H9 (cell line): Measurements from ENCODE around the gene UBFD1. TPM values are rescaled to one million over a fixed set of nuclear protein-coding genes. Genes with fewer than 3 reads are reported as not detected.

ENCODE experiments used
- DNase-seq: peaks from one replicate; pipeline ENCODE4 v3.0.0-alpha.2; 2017
- H2AFZ ChIP-seq: one replicate; pipeline ENCODE4 v1.6.1; 2013; ENCODE audit warnings: mild to moderate bottlenecking, low read length, control low read depth, moderate library complexity
- H2AK5ac ChIP-seq: 2 replicates; pipeline ENCODE4 v1.6.1; 2013; ENCODE audit warnings: low read length, control low read depth, mixed read lengths; ENCODE audit not compliant: insufficient read length
- H2BK120ac ChIP-seq: one replicate; pipeline ENCODE4 v1.6.1; 2013; ENCODE audit warnings: low read depth, mild to moderate bottlenecking, low read length, control low read depth, inconsistent platforms; ENCODE audit not compliant: poor library complexity, severe bottlenecking
- H2BK12ac ChIP-seq: 2 replicates; pipeline ENCODE4 v1.6.1; 2013; ENCODE audit warnings: low read length, control low read depth, mixed read lengths, low read depth; ENCODE audit not compliant: insufficient read length
- H2BK15ac ChIP-seq: 2 replicates; pipeline ENCODE4 v1.6.1; 2013; ENCODE audit warnings: low read depth, low read length, control low read depth
- H2BK20ac ChIP-seq: one replicate; pipeline ENCODE4 v1.6.1; 2013; ENCODE audit warnings: low read depth, mild to moderate bottlenecking, low read length, control low read depth, inconsistent platforms; ENCODE audit not compliant: poor library complexity, severe bottlenecking
- H2BK5ac ChIP-seq: 2 replicates; pipeline ENCODE4 v1.6.1; 2013; ENCODE audit warnings: low read length, control low read depth, mixed read lengths; ENCODE audit not compliant: insufficient read length
- H3K14ac ChIP-seq: 2 replicates; pipeline ENCODE4 v1.6.1; 2013; ENCODE audit warnings: low read length, control low read depth; ENCODE audit not compliant: insufficient read depth
- H3K18ac ChIP-seq: 2 replicates; pipeline ENCODE4 v1.6.1; 2013; ENCODE audit warnings: low read depth, mild to moderate bottlenecking, mixed read lengths, low read length, control low read depth; ENCODE audit not compliant: insufficient read length
- H3K23ac ChIP-seq: 2 replicates; pipeline ENCODE4 v1.6.1; 2013; ENCODE audit warnings: low read length, control low read depth, mixed read lengths, low read depth; ENCODE audit not compliant: insufficient read length
- H3K23me2 ChIP-seq: 2 replicates; pipeline ENCODE4 v1.6.1; 2013; ENCODE audit warnings: low read depth, mild to moderate bottlenecking, mixed read lengths, low read length, control low read depth; ENCODE audit not compliant: insufficient read length, poor library complexity, severe bottlenecking
- H3K27ac ChIP-seq: 2 replicates; pipeline ENCODE4 v1.5.1; 2013; ENCODE audit warnings: low read length, control low read depth, mixed read lengths, low read depth; ENCODE audit not compliant: insufficient read length
- H3K27me3 ChIP-seq: 2 replicates; pipeline ENCODE4 v1.6.1; 2013; ENCODE audit warnings: low read length, control low read depth, inconsistent platforms; ENCODE audit not compliant: insufficient read depth
- H3K4ac ChIP-seq: 2 replicates; pipeline ENCODE4 v1.6.1; 2013; ENCODE audit warnings: low read depth, mild to moderate bottlenecking, control low read depth, inconsistent platforms, low read length, moderate library complexity
- H3K4me1 ChIP-seq: 2 replicates; pipeline ENCODE4 v1.6.1; 2013; ENCODE audit warnings: low read length, control low read depth, inconsistent platforms; ENCODE audit not compliant: insufficient read depth
- H3K4me2 ChIP-seq: 2 replicates; pipeline ENCODE4 v1.6.1; 2013; ENCODE audit warnings: low read length, control low read depth, mixed read lengths; ENCODE audit not compliant: insufficient read length, insufficient read depth
- H3K56ac ChIP-seq: 2 replicates; pipeline ENCODE4 v1.6.1; 2013; ENCODE audit warnings: low read depth, mild to moderate bottlenecking, mixed read lengths, low read length, control low read depth; ENCODE audit not compliant: insufficient read length
- H3K79me1 ChIP-seq: 2 replicates; pipeline ENCODE4 v1.6.1; 2013; ENCODE audit warnings: low read depth, mild to moderate bottlenecking, moderate library complexity, low read length, control low read depth, inconsistent platforms; ENCODE audit not compliant: insufficient read depth, poor library complexity, severe bottlenecking
- H3K79me2 ChIP-seq: 2 replicates; pipeline ENCODE4 v1.6.1; 2013; ENCODE audit warnings: low read length, control low read depth, inconsistent platforms; ENCODE audit not compliant: insufficient read depth
- H3K9ac ChIP-seq: 2 replicates; pipeline ENCODE4 v1.6.1; 2013; ENCODE audit warnings: low read length, control low read depth, mixed read lengths; ENCODE audit not compliant: insufficient read length; ENCODE audit errors: extremely low read depth
- H3K9me3 ChIP-seq: one replicate; pipeline ENCODE4 v1.6.1; 2013; ENCODE audit warnings: low read depth, low read length, inconsistent platforms; ENCODE audit not compliant: control insufficient read depth
- H3T11ph ChIP-seq: one replicate; pipeline ENCODE4 v1.6.1; 2013; ENCODE audit warnings: mild to moderate bottlenecking, low read length, control low read depth, inconsistent platforms
- H4K20me1 ChIP-seq: one replicate; pipeline ENCODE4 v1.6.1; 2013; ENCODE audit not compliant: control insufficient read depth, insufficient read length, insufficient read depth
- H4K5ac ChIP-seq: 2 replicates; pipeline ENCODE4 v1.6.1; 2013; ENCODE audit warnings: low read depth, mild to moderate bottlenecking, mixed read lengths, low read length, control low read depth; ENCODE audit not compliant: insufficient read length
- H4K8ac ChIP-seq: replicated peaks from 2 replicates; pipeline ENCODE4 v1.6.1; 2013; ENCODE audit warnings: low read length, control low read depth, mixed read lengths, low read depth; ENCODE audit not compliant: insufficient read length
- H4K91ac ChIP-seq: 2 replicates; pipeline ENCODE4 v1.6.1; 2013; ENCODE audit warnings: low read depth, mild to moderate bottlenecking, moderate library complexity, mixed read lengths, low read length, control low read depth; ENCODE audit not compliant: insufficient read length
- H3K27ac Mint-ChIP-seq, 3 experiments: 2 replicates in 2 of 3; 3 replicates in 1 of 3; pipeline ENCODE4 v1.8.0; 2020 to 2021; ENCODE audit warnings: mixed read lengths in 3 of 3, mild to moderate bottlenecking in 1 of 3, moderate library complexity in 1 of 3
- H3K27me3 Mint-ChIP-seq: 2 replicates; pipeline ENCODE4 v1.8.0; 2021; ENCODE audit warnings: low read depth, mild to moderate bottlenecking, moderate library complexity, mixed read lengths
- H3K36me3 Mint-ChIP-seq, 3 experiments: 2 replicates in 2 of 3; 3 replicates in 1 of 3; pipeline ENCODE4 v1.8.0; 2020 to 2021; ENCODE audit warnings: low read depth in 3 of 3, mixed read lengths in 3 of 3; ENCODE audit not compliant: insufficient read depth in 1 of 3
- H3K4me1 Mint-ChIP-seq, 2 experiments: 2 replicates each; pipeline ENCODE4 v1.8.0; 2020; ENCODE audit warnings: mixed read lengths in 2 of 2
- H3K4me3 Mint-ChIP-seq, 2 experiments: 2 replicates in 1 of 2; 3 replicates in 1 of 2; pipeline ENCODE4 v1.8.0; 2020 to 2021; ENCODE audit warnings: mild to moderate bottlenecking in 2 of 2, mixed read lengths in 2 of 2, moderate library complexity in 1 of 2
- H3K9me3 Mint-ChIP-seq, 2 experiments: 2 replicates in 1 of 2; 3 replicates in 1 of 2; pipeline ENCODE4 v1.8.0; 2020; ENCODE audit warnings: mild to moderate bottlenecking in 2 of 2, mixed read lengths in 2 of 2, moderate library complexity in 1 of 2
- WGBS: extraction: QIAGEN DNeasy Blood & Tissue Kit; methylation state at CpG from one replicate; pipeline ENCODE4 v1.1.7; 2013; ENCODE audit warnings: missing lambda C conversion rate, low lambda C conversion rate, mixed read lengths; ENCODE audit not compliant: insufficient read length; ENCODE audit errors: extremely low coverage; 5-methylcytosine and 5-hydroxymethylcytosine counted together
- total RNA-seq: library from RNA; stranded (reverse); gene quantifications from 2 replicates; pipeline ENCODE4 v1.2.1, GENCODE V29; 2021
- TF ChIP-seq, protein P1 (sequence below): fragments of 200-600 bp; sonication (generic); conservative IDR thresholded peaks from 3 replicates; pipeline ENCODE4 v1.8.0; 2021; ENCODE audit warnings: antibody characterized with exemption, mild to moderate bottlenecking

UBFD1 gene
- total RNA-seq, 1 experiment from 2014 or later: 107 TPM

DNA sequence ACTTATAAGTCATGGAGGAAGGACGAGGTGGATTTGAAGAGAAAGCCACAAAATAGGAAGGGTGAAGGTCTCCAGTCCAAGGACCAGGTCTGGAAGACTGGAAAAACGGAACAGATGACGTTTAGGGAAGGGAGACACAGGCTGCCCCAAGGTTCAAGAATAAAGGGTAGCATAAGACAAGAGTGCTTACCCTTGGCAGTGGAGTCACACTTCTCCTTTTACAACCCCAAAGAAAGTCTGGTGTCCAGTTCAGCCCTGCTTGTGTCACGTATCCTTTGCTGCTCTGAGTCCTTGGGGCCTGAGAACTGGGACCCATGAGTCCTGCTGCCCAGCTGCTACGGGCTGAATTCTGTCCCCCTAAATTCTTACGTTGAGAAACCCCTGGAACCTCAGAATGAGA, 34.2 kb upstream of the UBFD1 start:
- no peak overlapping the region for H3K14ac ChIP-seq
- H4K20me1 ChIP-seq: no peaks in the 10 kb centered on the region
- no peaks in the 10 kb centered on the region for H3K4me1 ChIP-seq
- H3K79me2 ChIP-seq: no peaks in the 10 kb centered on the region
- no peaks in the 10 kb centered on the region for H3K4me1 Mint-ChIP-seq
- no peak overlapping the region for H2BK5ac ChIP-seq
- no peak overlapping the region for H3K4ac ChIP-seq
- no peak overlapping the region for H3K27ac ChIP-seq
- no peak overlapping the region for H3K23ac ChIP-seq
- no peaks in the 10 kb centered on the region for H3K9me3 ChIP-seq
- no peak overlapping the region for H2BK15ac ChIP-seq
- H2AK5ac ChIP-seq: no peak overlapping the region
- H2BK120ac ChIP-seq: no peak overlapping the region
- H3K9ac ChIP-seq: no peak overlapping the region
- peaks cover 39 to 81% (median 71%) of the 10 kb centered on the region in 3 experiments for H3K36me3 Mint-ChIP-seq
- H3K56ac ChIP-seq: no peak overlapping the region
- H3K4me2 ChIP-seq: no peak overlapping the region
- no peak overlapping the region for H4K91ac ChIP-seq
- no peaks in the 10 kb centered on the region for H3K9me3 Mint-ChIP-seq
- no peak overlapping the region for H3T11ph ChIP-seq
- TF ChIP-seq, protein P1, sequence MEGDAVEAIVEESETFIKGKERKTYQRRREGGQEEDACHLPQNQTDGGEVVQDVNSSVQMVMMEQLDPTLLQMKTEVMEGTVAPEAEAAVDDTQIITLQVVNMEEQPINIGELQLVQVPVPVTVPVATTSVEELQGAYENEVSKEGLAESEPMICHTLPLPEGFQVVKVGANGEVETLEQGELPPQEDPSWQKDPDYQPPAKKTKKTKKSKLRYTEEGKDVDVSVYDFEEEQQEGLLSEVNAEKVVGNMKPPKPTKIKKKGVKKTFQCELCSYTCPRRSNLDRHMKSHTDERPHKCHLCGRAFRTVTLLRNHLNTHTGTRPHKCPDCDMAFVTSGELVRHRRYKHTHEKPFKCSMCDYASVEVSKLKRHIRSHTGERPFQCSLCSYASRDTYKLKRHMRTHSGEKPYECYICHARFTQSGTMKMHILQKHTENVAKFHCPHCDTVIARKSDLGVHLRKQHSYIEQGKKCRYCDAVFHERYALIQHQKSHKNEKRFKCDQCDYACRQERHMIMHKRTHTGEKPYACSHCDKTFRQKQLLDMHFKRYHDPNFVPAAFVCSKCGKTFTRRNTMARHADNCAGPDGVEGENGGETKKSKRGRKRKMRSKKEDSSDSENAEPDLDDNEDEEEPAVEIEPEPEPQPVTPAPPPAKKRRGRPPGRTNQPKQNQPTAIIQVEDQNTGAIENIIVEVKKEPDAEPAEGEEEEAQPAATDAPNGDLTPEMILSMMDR: no peak
- H2BK20ac ChIP-seq: no peak overlapping the region
- H3K27ac Mint-ChIP-seq: no peak overlapping the region
- H2AFZ ChIP-seq: no peak overlapping the region
- H3K79me1 ChIP-seq: no peaks in the 10 kb centered on the region
- no peak for DNase-seq
- H4K5ac ChIP-seq: no peak overlapping the region
- H4K8ac ChIP-seq: no peak overlapping the region
- no peaks in the 10 kb centered on the region for H3K23me2 ChIP-seq
- H2BK12ac ChIP-seq: no peak overlapping the region
- no peak overlapping the region for H3K18ac ChIP-seq
- H3K27me3 ChIP-seq: no peaks in the 10 kb centered on the region
- H3K27me3 Mint-ChIP-seq: no peaks in the 10 kb centered on the region
- H3K4me3 Mint-ChIP-seq: no peak overlapping the region
- WGBS: no CpG with 5 or more reads among the region's 6 CpGs
